HG02610 (cell line): Measurements from ENCODE around the gene CNTNAP2.

ENCODE experiments used
- ATAC-seq: cut with Tn5 transposase; IDR thresholded peaks from one replicate; pipeline ENCODE4 v1.9.1; 2021; ENCODE audit warnings: mild to moderate bottlenecking, moderate library complexity; ENCODE audit not compliant: unreplicated experiment

CNTNAP2 gene

DNA sequence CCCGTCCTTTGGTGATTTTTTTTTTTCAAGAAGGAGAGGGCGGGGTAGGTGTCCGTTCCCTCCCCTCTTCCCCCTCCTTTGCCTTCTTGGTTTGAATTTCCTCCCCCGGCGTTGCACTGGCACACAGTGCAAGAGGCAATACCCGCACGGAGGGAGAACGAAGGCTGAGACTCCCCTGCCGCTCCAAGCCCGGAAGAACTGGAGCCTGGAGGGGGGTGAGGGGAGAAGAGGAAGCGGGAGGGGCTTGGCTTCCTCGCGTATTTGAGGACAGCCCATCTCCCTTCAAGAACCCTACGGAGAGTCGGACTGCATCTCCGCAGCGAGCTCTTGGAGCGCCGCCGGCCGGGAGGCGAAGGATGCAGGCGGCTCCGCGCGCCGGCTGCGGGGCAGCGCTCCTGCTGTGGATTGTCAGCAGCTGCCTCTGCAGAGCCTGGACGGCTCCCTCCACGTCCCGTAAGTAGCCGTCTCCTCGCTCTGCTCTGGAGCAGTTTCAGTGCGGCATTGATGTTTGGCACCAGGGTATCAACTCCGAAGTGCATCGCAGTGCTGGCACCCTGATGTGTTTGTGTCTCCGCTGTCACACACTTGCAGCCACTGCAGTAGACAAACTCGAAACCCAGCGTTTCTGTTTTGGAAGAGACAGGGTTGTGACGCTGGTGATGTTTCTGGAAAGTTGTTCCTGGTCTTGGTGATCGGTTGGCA, at the start of gene CNTNAP2:
CNTNAP2 (plus strand) TSS at position 281 of the 702 bp plus-strand sequence; CDS start at position 357, 76 bp downstream.
- no peak for ATAC-seq

DNA sequence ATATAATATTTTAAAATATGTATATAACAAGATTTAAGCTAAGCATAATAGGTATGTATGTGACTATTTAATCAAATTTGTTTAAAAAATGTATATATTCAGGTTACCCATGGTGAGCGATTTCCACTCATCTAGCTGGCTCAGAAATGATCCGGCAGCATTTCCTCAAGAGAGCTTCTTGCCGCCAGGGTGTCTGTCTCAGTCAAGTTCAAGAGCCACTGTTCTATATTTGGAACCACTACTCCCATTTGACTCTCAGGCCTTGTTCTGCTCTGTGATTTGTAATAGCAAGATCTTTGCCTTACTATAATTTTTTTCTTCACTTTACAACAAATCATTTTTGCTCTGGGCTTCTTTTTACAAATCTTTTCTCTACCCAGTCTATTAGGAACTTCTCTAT, 48.7 kb upstream of the CNTNAP2 start:
- no peak for ATAC-seq

DNA sequence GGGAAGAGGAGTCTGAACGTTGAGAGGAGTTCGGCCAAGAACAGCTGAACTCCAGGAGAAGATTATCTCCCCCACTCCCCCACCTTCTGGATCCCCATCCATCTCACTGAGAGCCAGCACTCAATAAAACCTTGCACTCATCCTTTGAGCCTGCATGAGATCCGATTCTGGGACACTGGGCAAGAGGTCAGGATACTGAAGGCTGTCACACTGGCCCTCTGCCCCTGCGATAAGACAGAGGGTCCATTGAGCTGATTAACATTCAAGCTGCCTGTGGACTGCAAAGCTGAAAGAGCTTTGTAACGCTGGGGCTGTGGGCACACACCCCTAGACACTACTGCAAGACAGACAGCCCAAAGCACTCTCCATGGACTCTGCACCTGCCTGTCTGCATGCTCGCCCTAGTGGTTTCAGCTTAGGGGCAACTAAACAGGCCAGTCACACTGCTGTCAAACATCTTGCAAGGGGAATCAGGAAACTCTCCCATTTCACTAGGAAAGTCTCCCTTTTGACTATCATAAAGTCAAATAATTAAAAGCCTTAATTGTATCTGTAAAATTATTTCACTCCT, 42.3 kb upstream of the CNTNAP2 start:
- ATAC-seq = no peak

DNA sequence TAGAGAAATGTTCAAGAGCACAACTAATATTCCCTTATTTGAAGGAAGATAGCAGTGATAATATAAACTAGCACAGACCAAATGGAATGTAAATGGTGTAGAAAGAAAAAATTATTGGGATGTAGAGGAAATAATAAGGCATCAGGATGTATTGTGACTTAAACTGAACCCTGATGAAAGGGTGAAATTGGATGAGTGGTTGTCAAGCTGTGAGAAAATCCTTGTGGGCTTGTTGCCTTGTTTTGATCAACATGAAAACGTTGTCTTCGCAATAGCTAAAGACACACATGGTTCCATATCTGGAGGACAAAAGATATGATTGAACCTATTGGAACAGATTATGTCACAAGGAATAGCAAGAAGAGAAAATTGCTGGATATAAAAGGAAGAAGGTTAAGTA, 40.3 kb upstream of the CNTNAP2 start:
- ATAC-seq = no peak

DNA sequence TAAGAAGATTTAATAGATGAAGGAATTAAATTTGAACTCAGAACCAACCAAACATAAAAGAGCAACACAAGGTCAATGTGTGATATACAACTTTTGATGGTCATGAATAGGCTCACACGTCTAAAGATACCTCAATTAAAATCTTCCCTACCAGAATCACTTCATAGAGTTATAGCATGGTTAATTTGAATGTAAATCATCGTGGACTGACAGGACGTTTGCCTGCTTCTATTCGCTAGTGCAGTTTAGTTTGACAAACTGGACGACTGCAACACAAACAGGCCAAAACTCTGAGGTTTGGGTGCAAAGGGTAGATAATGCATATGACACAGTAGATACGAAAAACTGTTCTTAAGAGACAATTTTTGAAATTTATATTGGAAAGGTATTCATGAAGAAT, 32.5 kb upstream of the CNTNAP2 start:
- no peak for ATAC-seq

DNA sequence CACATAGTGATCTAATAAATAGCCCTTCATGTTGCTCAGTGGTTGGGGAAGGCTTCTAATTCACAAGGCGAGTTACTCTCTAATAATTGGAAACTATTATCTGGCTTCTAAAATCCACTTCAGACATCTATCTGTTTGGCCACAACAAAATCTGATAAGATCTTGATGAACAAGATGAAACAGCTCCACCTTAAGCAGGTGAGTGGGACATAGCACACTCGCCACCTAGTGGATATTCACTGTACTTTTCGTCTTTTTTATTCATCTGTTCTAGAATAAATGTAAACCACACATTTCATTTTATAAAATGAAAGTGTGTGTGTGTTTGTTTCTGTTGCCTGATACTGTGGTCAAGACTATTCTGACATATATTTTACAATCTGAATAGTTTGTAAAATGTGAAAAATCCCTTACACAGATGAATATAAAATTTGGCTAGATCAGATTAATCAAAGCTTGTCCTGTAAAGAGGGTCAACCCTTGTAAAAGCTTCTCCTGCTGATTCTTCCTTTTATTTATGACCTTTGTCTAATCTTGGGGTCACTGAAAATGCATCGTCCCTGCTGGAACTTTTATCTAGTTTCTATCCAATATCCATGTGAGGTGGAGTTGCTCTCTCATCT, 26.5 kb upstream of the CNTNAP2 start:
- ATAC-seq = peak; percentile 80

DNA sequence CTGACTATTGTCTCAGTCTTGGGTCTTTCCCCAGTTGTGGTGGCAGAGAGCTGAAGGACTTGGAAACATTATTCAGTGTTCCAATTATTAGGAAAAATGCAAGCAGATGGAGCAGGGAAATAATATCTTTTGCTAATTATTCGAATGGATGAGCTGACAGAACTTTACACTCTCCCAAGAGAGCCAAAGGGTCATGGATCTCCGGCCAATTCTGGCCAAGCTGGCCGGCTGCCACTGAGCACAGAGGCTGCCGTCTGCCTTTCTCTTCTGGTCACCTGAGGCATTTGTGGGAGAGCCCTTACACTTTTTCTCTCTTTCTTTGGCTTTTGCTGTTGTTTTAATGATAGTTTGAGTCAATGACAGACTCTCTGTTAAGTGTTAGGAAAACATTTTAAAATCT, 22.2 kb upstream of the CNTNAP2 start:
- ATAC-seq = no peak

DNA sequence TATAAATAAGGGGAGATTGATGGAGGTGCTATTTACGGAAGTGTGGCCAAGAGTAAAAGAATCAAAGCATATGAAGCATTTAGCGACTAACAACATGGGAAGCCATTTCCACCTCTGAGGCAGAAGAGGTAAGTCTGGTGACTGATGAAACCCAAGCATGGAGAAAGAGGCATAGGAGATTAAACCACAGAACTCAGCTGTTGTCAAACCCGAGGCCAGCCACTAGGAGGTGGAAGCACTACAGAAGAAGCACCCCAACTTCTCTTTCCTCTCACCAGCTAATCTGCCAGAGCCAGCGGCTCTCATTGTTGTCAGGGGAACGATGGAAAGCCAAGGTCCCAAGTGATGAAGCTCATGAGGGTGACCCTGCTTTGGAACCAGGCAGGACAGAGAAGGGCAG, 19.6 kb upstream of the CNTNAP2 start:
- no peak for ATAC-seq

DNA sequence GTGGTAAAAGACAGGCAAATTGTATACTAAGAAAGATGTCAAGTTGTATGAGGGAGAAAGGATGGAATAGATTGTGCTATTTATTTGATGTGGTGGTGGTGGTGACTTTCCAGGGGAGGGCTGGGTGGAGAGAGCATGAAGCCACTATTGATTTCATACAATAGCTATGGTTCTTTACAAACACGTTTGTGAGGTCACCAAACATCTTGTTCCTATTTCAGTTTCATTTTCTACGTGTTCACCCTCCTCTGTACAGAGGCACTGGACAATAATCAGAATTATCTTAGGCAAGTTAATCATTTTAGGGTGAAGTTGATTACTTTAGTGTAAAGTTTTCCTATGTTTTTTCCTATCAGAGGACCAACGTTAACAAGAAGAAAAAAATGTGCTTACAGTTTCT, 10.3 kb upstream of the CNTNAP2 start:
- no peak for ATAC-seq

DNA sequence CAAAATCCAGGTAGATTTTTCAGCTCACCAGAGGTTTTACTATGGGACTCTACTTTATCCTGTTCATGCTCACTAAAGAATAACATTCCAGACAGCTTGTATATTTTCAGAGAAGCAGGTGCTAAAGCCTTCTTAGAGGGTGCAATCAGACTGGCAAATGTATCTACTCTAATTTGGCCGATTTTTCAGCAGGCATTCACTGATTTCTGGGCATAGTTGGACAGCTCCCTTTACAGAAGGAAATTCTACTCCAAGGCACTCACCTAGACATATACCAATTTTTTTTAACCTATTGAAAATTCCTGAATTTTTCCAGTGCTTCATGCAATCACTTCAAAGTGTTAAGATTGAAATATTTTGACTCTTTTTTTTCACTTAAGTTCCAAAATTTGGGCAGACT, 3.8 kb upstream of the CNTNAP2 start:
- no peak for ATAC-seq

DNA sequence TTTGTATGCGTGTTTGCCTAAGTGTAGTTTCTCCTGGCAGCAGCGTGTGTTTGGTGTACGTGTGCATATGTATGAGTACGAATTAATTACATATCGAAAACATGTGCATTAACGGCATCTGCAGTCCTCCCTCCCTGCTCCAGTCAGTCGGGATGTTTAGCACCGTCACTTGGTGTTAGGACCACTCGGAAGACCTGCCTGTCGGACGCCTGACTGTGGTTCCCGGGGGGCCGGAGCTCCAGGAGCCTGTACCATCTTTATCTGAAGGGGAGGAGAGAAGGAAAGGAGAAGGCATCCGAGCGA, 1.1 kb upstream of the CNTNAP2 start:
- ATAC-seq = no peak

DNA sequence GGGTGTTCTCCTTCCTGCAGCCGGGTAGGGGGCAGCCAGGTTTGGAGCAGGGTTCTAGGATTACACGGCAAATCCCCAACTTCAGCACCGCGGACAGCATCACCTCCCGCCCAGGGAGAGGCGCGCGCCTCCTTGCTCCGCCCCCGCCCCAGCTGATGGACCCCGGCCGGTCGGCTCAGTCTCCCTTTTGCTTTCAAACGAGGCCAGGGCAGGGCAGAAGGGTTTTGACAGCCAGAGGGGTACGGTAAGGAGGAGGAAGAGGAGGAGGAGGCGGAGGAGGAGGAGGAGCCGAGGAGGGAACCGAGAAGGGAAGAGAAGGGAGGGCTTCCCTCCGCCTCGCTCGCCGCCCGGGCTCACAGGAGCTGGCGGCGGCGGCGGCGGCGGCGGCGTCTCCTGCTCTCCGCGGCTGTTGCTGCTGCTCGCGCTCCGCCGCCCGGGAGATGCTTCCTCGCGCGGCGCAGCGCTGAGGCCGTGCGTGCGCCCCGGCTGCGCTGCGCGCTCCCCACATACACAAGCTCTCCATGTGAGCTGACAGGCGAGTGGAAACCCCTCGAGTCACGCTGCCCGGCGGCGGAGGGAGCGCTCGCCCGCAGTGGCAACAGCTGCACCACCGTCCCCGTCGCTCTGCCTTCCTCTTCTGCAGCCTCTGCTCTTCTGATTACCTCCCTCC, 615 bp upstream of the CNTNAP2 start:
- ATAC-seq = no peak

DNA sequence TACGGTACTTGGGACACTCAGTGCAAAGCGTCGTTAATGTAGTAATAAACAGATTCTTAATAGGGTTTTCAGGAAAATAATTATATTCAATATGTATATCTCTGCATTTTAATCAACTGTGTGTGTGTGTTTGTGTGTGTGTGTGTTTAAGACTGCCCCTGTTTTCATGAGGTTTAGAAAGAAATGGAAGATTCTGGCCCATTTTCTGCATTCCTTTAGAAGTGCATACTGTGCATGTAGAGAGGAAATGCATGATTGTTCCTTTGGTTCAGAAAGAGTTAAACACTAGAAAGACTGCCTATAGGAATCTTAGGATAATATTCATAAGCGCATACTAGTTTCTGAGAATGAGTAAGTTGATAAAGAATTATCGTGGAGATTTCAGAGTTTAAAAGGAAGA, 975 bp downstream of the CNTNAP2 start:
- no peak for ATAC-seq

DNA sequence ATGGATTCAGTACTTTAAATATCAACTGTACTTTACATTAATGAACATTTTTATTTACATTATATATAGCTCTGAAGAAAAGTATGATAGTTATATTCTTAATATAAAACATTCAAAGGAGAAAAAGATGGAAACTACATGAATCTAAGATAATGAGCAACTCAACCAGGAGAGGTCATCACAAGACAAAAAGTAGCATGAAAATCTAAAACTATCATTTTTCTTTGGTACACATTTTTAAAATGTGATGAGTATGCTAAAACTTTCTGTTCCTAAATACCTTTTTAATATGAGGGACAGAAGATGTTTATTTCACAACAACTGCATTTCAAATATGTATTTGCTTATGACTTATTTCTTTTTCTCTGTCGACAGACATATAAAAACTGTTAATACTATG, 2.4 kb downstream of the CNTNAP2 start:
- no peak for ATAC-seq

DNA sequence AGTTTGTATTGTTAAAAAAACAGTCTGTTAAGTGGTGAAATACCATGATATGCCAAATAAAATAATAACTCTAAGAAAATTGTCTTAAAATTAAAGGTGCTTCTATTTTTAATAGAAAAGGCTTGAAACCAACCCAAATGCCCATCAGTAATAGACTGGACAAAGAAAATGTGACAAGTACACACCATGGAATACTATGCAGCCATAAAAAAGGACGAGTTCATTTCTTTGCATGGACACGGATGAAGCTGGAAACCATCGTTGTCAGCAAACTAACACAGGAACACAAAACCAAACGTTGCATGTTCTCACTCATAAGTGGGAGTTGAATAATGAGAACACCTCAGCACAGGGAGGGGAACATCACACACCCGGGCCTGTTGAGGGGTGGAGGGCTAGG, 7.1 kb downstream of the CNTNAP2 start:
- no peak for ATAC-seq

DNA sequence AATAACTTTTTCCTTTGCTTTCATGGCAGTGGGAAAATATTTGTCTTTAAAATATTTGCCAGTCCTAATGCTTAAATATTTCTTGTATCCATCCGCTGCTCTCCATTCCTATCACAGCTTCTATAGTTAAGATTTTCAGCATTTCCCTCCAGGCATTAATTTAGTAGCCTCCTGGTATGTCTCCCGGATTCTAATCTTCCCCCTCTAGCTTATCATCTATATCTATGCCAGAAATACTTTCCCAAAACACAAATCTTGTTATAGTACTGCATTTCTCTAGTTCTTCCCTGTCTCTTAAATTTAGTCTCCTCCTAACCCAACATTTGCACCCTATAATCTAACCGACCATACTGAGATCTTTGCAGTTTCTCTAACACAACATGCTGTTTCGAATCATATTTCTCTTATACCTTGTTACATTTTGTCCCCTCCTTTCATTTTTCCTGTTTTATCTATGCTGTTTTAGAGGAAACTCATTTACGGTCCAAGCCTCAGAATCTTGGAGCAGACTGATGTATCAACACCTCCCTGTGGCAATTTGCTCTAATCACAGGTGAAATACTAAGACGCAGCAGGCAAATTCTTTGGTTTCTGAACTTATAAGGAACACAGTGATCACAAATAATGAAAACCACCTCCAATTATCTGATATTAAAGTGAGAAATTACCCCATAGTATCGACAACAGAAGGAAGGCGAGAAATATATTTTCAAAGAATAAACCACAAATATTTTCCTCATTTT, 10.3 kb downstream of the CNTNAP2 start:
- ATAC-seq = no peak

DNA sequence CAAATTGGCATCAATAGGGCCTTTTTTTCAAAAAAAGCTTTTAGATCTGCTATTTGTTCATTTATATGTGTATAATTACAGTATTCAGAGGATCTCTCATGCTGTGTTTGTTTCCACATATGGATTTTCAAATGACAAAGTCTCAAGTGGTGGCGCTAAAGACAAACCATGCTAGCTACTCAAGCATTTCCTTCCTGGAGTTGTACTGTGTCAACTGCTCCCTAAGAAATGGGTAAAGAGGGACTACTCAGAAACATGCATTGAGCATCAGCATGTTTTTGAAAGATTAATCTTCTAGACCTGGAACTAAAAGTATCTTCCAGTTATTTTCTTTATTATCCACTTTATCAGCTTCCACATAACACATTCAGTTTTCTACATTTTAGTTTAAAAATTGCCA, 12.7 kb downstream of the CNTNAP2 start:
- no peak for ATAC-seq

DNA sequence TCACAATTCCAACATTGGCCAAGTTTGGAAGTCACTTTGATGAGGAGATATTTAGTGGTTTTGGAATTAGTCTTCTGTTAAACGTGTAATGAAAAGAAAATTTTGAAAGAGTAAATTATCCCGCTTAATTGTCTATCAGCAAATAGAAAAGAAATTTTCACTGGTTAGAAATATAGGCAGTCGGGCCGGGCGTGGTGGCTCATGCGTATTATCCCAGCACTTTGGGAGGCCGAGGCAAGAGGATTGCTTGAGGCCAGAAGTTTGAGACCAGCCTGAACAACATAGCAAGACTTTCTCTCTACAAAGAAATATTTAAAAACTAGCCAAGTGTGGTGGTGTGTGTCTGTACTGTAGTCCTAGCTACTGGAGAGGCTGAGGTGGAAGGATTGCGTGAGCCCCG, 13.4 kb downstream of the CNTNAP2 start:
- ATAC-seq = no peak

DNA sequence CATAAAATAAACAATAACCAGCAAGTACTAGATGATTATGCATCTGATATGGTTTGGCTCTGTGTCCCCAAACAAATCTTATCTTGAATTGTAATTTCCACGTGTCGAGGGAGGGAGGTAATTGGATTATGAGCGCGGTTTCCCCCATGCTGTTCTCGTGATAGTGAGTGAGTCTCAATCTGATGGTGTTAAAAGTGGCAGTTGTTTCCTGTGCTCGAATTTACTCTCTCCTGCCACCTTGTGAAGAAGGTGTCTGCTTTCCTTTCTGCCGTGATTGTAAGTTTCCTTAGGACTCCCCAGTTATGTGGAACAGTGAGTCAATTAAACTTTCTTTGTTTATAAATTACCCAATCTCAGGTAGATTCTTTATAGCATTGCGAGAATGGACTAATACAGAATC, 15.1 kb downstream of the CNTNAP2 start:
- ATAC-seq = no peak

DNA sequence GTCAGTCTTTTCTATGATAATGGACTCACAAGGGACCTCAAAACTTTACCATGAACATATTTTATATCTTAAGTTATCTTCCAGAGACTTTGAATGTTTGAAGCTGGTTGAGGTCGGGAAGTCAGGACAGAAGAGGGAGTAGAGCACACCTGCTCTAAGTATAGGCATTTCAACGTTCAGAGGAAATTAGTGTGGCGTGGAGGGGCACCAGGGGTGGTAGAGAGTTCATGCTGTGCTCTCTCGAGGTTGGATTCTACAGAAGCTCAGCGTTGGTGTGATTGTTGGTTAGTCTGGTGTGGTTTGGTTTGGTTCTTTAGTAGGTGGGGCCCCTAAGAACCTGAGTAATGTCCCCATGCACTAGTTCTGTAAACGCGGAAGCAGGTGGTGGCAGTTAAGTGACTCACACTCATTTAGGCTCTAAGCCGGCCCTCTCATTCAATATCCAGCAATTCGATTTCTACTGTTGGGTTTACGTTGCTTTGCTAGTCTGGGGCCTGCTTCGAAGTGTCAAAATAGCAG, 19.8 kb downstream of the CNTNAP2 start:
- ATAC-seq = no peak

DNA sequence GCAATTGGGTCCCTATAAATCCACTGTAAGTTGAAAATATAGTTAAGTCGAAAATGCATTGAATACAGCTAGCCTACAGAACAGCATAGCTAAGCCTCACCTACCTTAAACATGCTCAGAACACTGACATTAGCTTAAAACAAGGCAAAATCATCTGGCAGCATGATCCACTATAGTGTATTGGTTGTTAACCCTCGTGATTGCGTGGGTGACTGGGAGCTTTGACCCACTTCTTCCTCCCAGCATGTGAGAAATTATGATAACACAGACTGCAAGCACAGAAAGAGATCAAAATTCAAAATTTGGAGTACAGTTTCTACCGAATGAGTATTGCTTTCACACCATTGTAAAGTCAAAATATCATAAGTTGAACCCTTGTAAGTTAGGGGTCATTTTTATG, 22.3 kb downstream of the CNTNAP2 start:
- ATAC-seq = no peak
